DND-41 (cell line): ENCODE results near the gene MCF2L.

Experiments used
- EZH2 ChIP-seq: IDR thresholded peaks from 3 replicates; pipeline ENCODE4 v1.6.1; 2012; ENCODE audit warnings: borderline replicate concordance, low read depth, mild to moderate bottlenecking, moderate library complexity, low read length, inconsistent platforms; ENCODE audit not compliant: severe bottlenecking
- TF ChIP-seq, protein P1 (sequence below): IDR thresholded peaks from 2 replicates; pipeline ENCODE4 v1.5.1; 2012; ENCODE audit warnings: borderline replicate concordance, low read length, moderate library complexity, mild to moderate bottlenecking; ENCODE audit not compliant: poor library complexity, severe bottlenecking; ENCODE audit errors: extremely low read depth

DNA sequence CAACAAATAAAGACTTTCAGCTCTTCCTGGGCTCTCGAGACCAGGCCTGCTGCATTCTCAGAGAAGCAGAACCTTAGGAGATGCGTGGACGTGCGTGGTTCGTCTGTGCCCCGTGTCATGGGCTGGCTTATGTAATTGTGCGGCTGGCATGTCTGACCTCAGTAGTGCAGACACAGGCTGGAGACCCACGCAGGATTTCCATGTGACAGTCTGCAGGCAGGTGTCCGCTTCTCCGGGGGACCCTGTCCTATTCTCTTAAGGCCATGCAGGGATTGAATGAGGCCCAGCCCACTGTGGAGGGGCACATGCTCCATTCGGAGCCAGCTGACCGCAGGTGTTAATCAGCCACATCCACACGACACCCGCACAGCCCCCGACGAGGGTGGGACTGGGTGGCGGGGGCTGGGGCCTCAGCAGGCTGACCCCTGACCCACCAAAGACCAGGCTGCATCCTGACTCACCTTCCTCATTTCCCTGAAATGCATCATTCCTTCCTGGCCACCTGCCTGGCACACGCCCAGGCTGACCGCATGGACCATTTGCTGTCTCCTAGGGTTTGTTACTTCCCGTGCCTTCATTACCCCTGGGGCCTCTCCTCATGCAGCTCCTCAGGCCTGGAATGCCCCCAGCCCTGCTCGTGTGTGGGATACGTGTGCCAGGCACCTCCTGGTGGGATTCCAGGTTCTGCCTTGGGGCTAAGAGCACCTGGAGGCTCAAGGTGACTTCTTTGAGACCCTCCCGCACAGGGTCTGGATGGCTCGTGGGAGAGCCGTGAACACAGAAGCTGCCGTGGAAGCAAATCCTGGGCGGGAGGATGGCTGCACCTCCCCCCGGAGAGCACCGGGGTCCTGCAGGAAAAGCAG, 10.7 kb upstream of the MCF2L start:
- TF ChIP-seq, protein P1, sequence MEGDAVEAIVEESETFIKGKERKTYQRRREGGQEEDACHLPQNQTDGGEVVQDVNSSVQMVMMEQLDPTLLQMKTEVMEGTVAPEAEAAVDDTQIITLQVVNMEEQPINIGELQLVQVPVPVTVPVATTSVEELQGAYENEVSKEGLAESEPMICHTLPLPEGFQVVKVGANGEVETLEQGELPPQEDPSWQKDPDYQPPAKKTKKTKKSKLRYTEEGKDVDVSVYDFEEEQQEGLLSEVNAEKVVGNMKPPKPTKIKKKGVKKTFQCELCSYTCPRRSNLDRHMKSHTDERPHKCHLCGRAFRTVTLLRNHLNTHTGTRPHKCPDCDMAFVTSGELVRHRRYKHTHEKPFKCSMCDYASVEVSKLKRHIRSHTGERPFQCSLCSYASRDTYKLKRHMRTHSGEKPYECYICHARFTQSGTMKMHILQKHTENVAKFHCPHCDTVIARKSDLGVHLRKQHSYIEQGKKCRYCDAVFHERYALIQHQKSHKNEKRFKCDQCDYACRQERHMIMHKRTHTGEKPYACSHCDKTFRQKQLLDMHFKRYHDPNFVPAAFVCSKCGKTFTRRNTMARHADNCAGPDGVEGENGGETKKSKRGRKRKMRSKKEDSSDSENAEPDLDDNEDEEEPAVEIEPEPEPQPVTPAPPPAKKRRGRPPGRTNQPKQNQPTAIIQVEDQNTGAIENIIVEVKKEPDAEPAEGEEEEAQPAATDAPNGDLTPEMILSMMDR: no peak
- no peak for TF ChIP-seq EZH2
